H4 (cell line): Measurements from ENCODE around the gene SLC7A6. TPM values are rescaled to one million over a fixed set of nuclear protein-coding genes. Genes with fewer than 3 reads are reported as not detected.

ENCODE experiments used
- DNase-seq: peaks from one replicate; pipeline ENCODE4 v3.0.0-alpha.2; 2015; ENCODE audit warnings: low spot score
- total RNA-seq: library from RNA; depleted of rRNA; stranded (reverse); fragments of >200 nt; shearing (Covaris generic); gene quantifications from 2 replicates; pipeline ENCODE4 v1.2.3, GENCODE V29; 2014; rRNA removed

The SLC7A6 gene
- 16.7 and 20.7 TPM in 2 replicates for total RNA-seq

DNA sequence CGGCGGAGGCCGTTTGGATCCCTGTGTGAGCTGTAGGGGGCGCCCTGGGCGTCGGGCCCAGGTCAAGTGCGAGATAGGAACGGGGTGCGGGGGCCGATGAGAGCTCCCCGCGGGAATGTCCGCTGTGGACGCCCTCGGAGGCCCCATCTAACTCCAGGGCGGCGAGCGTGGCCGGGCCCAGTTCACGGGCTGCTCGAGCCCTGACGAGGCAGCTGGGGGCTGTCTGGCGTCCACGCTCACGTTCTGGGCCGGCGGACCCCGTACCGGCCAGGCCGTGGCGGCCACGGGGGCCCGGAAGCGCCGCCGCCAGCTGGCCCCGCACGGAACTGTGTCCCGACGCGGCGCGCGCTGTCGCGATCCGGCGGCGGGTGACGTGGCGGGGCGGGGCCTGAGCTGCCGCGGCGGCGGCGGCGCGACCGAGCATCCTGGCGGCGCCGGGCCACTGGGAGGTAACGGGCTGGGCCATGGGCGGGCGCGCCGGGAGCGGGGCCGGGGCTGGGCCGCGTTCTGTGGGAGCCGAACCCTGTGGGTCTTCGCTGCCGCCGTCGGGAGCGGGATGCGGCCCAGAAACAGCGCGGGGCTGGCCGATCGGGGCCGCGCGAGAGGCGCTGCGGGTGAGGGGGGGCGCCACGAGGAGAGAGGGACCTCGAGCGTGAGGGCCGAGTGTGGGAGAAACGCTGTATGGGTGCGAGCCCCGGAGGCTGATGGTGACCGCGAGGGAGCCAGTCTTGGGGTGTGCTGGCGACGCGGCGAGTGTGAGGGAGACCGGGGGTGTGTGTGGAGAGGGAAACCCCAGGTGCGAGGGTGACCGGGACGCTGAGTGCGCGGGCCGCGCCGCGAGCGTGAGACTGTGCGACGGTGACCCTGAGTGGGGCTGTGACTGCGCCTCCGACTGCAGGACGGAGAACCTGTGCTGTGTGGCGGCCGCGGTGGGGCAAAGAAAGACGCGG lies at the start of gene SLC7A6:
Gene SLC7A6 (plus strand): TSS at position 399 of the 950 bp plus-strand sequence. CDS start 10,201 bp downstream, outside the sequence.
- DNase-seq = peak; percentile 46

DNA sequence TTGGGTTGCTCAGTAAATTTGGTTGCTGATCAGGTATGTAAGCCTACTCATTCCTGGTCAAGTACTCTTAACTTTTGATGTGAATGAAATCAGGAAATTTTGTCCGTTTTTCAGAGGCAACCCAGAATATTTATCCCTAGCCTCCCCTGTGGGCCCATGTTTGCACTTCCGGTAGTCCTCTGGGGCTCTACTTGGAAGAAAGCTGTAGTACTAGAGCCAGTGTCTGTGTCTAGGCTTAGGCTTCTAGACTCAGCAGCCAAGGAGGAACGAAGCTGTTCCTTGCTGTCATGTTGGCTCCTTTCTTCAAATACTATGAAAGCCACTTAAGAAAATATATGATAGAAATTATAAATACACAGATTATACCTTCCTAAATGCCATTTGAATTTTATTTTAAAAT lies 49.6 kb upstream of the SLC7A6 start:
- no peak for DNase-seq

DNA sequence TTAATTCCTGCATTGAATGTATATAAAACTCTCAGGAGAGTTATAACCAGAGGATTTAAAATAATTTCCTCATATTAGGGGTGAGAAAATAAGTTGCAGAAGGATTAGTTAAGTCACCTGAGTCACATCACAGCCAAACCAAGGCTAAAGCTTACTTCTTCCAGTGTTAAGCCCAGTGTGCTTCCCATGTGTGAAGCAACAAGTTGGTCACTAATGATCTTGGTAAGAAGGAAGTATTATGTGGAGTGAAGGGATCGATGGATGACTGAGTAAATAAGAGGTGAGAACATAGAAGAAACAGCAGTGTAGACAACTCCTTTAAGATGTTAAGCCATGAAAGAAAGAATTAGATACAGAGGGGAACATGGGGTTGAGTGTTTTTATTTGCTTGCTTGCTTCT lies 49.0 kb upstream of the SLC7A6 start:
- no peak for DNase-seq

DNA sequence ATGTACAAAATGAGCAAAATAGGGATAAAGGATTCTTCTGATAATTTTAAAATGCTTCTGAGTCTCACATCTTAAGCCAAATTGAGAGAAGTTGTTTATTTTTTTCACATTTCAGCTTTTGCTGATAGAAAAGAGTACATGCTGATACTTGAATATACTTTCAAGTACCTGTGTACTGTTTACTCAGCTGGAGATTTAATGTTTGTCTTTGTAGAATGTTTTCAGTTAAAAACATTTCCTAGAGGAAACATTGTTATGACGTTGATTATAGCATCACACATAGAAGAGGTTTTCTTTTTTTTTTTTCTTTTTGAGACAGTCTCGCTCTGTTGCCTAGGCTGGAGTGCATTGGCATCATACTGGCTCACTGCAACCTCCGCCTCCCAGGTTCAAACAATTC lies 48.1 kb upstream of the SLC7A6 start:
- no peak for DNase-seq

DNA sequence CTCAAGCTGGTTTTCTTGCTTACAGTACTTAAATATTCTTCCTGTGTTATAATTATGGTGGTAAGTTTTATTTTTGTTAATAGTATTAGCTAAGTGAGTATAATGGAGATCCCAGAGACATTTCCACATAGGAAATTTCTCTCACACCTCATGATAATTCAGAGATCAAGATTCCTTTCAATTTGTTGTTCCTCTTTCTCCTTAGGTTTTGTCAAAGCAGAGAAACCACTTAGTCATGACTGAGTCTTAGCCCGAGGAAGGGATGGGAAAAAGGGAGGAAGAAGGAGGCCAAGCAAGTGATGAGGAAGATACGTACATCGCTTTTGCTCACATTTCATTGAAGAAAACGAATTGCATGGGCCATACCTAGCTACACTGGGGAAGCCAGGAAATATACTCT lies 46.8 kb upstream of the SLC7A6 start:
- no peak for DNase-seq

DNA sequence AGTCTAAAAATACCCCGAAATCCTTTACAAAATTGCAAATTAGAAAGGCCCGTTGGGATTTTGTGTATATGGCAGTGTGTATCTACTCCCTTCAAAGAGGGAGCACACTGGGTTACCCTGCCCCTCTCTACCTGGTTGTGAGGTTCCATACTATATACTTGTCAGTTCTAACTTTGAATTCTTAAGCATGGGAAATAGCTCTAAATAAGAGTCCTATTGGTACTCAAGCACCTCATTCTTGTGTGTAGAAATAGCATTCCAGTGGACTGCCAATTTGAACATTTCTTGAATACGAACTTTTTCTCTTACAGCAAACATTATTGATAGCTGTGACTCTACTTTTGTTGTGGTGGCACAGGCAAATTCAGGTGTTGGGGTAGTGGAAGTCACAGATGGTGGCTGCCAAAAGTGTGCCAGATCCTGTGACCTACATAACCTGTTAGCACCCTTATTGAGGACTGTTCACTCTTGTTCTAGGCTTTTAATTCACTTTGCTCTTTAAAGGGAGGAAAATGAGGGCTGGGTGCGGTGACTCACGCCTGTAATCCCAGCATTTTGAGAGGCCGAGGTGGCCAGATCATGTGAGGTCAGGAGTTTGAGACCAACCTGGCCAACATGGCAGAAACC lies 44.5 kb upstream of the SLC7A6 start:
- no peak for DNase-seq

DNA sequence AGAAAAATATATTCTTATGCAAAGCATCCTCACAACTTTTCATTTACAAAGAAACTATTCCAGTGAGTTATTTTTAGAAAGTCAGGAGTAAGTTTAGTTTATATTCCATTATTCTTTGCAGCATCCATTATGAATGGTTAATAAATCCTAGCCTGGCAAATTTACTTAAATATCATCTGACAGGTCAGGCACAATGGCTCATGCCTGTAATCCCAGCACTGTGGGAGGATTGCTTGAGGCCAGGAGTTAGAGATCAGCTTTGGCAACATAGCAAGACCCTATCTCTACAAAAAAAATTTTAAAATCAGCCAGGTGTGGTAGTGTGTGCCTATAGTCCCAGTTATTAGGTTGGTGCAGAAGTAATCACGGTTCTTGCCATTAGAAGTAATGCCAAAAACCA lies 41.3 kb upstream of the SLC7A6 start:
- no peak for DNase-seq

DNA sequence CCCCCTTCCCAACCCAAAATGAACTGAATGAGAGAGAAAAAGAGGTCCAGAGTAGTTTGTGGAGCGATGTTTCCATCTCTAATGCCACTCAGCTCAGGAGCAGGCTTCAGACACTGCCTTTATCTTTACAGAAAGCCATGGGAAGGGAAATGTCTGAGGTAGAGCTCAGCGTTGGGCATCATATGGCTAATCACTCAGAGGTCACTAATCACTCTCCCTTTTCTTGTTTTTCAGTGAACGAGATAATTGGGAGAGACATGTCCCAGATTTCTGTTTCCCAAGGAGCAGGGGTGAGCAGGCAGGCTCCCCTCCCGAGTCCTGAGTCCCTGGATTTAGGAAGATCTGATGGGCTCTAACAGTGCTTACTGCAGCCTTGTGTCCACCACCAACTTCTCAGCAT lies 38.2 kb upstream of the SLC7A6 start:
- no peak for DNase-seq

DNA sequence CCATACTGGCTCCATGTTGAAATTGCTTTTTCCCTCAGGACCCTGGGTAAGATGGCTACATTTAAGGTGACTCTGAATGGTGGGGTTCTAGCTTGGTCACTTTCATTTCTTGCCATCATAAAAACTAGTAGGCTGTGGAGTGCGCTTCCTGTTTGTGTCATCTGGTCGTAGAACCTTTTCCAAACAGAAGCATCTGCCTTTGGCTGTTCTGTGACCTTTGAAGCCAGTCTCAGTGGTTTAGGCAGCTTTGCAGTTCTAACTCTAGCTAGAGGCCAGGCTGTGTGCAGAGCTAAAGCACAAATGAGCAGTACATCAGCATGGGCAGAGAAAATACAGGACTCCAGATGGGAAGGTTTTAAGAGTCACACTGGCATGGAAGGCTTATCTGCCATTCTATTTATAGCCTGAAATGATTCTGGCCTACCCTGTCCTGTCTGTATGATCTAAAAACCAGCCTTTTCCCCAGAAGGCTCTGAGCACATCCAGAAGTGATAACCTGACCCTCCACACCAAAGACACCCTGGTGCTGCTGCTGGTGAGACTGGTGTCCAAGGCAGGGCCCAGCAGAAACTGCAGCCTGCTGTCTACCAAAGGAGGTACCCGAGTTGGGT lies 37.0 kb upstream of the SLC7A6 start:
- DNase-seq = no peak

DNA sequence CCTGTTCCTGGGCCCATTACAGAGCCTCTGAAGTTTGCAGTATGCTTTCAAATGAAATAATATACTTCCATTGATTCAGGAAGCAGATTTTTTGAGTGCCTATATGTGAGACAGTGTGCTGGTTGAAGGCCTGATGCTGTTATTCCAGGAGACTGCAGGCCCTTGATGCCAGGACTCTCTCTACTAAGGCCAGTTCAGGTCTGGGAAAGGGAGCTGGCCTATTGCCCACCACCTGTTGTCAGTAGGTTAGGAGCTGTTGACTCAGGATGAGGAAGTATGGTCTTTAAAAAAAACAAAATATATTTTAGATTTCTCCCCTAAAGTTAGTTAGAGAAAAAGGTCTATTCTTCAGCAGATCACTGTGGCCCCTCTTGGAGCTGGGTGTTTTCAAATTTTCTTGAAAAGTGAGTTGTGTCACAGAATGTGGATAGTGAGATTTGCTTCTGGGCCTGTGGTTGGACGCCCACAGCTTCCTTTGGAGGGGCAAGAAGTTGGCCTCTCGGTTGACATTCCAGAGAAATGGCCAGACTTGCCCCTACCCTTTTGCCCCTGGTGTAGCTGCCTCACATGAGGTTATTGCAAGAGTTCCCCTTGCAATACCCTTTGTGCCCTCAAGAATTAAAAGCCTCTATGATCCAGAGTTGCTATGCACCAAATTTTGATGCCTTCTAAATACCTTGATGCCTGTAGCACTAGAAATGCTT lies 36.3 kb upstream of the SLC7A6 start:
- no peak for DNase-seq

DNA sequence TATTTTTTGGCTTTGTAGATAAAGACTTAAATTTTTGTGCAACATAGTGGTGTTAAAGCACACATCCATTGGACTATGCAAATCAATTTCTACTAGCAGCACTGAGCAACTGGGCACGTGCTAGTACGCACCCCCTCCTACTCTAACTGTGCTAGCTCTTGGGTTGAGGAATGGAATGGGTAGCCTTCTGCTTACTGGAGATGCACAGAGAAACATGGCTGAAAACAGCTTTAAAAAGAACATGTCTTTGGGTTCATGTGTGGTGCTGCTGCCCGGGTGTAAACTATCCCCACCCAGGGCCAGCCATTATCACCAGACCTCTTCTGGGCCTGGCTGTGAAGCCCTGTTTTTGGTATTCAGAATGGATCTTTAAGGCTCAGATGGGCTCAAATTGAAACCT lies 35.7 kb upstream of the SLC7A6 start:
- DNase-seq = no peak

DNA sequence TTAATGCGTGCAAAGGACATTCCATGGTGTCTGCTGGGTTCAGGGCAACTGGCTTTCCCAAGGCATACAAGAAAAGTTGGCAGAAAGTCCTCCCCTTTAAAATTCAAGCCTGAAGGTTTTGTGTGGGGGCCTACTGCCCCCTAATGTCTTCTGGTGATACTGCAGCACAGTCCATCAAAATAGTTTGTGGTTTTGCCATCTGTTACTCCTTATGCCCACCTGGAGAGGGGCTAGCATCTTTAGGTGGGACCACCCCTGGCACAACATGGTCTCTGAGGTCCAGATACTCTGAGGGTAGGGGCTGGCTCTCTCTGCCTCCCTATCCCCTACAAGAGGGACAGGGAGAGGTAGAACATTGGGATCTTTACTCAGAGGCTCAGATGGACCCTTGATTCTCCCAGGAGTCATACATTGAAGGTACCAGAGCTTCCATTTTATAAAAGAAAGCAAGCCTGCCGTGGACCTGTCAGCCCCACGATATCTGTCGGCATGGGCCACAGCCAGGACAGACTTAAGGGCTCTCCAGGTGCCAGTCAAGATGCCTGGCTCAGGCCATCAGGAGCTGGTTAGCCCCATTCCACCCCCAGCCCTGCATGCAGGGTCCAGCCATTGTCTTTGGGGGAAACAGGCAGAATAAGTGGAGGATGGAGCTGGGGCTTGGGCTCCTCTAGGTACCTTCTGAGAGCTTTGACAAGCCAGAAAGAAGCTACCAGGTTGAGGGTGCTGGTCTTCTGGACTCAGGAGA lies 34.7 kb upstream of the SLC7A6 start:
- peak; percentile 32 for DNase-seq

DNA sequence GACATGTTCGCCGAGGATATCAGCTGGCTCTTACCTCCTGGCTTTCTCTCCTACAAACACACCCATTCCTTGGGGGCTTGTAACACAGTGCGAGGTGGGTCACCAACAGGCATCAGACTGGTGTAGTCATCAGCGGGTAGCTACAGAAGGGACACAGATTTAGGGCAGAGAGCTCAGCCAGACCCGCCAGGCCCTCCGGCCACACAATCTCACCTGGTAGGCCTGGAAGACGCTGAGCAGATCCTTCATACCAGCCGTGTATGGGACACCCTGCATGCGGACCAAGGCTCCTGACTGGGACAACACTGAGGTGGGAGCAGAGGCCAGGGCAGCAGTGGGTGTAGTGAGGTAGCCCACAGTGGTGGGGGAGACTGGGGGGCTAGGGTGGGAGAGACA lies 34.2 kb upstream of the SLC7A6 start:
- no peak for DNase-seq

DNA sequence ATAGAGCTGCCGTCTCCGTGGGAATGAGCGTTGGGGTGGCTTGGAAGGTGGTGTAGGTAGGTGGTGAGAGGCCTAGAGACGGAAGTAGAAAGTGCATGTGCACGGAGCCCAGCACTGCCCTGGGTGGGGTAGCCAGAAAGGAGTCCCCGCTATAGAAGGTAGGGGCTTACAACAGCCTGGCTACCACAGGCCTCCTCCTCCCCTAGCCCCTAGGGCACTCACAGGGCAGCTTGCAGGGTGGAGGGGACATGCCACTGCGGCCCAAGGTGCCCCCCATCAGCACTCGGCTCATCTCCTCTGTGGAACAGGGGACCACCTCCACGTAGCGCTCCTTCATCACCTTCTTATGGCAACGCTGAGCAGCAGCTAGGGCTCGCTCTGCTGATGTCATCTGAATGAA lies 33.4 kb upstream of the SLC7A6 start:
- no peak for DNase-seq

DNA sequence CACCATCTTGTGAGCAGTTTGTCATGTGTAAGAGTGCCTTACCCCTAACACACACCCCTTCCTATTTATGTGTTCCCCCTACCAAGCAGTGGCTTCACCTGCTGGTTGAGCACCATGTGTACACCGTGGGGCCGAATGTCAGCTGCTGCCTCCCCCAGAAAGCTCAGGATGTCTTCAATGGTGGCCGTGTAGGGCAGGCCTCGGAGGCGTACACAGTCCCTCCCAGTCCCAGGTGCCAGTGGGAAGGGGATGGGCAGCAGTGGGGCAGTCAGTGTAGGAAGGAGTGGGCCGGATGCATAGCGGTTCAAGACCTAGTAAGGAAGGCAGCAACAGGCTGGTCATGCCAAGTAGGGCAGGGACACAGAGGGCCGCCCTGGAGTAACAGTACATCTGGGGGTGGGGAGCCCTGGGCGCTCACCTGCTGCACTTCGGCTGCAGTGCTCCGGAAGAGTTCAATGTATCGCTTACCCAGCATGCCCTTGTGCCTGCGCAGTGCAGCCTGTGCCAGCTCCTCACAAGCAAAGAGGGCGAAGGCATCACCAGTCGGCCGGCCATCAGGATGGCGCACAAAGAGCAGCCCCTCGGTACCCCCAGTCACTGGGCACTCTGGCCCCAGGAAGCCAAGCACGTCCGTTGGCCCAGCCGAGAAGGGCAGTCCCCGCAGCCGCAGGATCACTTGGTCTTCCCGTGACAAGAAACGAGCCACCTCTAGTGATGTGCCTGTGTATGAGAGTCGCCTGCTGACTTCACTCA lies 32.8 kb upstream of the SLC7A6 start:
- no peak for DNase-seq

DNA sequence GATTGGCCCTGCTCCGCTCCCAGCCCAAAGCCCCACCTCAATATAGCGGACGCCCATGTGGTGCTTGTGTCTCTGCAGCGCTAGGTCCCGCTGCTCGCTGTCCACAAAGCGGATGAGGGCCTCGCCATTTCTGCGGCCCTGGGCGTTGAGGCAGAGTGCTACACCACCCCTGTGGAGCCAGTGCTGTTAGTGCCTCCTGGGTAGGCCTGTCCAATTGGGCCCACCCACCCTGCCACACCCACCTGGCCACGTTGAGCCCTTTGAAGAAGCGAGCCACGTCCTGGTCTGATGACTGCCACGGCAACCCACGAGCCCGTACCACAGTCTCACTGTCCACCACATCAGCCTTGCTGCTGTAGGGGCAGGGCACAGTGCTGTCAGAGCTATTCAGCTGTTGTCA lies 32.0 kb upstream of the SLC7A6 start:
- DNase-seq = no peak

DNA sequence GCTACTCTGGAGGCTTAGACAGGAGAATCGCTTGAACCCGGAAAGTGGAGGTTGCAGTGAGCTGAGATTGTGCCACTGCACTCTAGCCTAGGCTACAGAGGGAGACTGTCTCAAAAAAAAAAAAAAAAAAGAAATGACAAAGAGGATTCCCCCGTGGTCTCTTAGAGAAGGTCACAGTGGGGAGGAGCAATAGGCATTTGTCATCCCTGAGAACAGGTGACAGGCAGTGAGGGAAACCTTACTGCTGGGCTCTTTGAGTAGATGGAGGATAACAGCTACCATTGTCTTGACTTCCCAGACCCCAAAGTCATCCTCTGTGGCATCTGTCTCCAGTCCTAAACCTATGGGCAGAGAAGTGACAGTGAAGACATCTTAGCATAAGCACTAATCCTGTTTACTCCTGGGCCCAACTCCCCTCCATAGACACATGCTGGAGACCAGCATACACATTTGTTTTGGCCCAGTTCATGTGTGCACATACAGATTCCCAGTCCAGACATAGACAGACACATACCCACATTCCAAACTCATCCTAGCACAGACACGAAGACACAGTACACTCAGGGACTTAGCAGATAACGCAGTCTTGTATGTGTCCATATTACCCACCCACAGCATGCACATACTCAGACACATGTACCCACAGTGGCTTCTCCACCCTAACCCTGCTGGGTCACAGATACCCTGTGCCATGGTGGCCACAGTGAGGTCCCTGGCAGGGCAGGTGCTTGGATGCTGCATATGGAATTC lies 31.1 kb upstream of the SLC7A6 start:
- DNase-seq = no peak

DNA sequence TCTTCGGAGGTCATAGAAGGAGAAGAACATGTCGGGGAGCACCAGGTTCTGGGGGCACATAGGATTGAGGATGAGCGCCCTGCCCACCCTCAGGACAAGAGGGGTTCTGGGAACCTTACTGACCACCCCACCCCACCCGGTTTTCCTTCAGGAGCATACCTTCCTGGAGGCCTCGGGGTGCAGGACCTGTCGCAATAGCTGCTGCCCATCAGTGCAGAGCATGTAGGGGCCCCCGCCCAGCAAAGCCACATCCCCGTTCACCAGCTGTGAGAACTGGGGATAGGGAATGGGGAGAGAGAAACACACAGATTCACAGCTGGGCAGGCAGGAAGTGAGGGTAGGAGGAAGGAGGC lies 30.5 kb upstream of the SLC7A6 start:
- no peak for DNase-seq

DNA sequence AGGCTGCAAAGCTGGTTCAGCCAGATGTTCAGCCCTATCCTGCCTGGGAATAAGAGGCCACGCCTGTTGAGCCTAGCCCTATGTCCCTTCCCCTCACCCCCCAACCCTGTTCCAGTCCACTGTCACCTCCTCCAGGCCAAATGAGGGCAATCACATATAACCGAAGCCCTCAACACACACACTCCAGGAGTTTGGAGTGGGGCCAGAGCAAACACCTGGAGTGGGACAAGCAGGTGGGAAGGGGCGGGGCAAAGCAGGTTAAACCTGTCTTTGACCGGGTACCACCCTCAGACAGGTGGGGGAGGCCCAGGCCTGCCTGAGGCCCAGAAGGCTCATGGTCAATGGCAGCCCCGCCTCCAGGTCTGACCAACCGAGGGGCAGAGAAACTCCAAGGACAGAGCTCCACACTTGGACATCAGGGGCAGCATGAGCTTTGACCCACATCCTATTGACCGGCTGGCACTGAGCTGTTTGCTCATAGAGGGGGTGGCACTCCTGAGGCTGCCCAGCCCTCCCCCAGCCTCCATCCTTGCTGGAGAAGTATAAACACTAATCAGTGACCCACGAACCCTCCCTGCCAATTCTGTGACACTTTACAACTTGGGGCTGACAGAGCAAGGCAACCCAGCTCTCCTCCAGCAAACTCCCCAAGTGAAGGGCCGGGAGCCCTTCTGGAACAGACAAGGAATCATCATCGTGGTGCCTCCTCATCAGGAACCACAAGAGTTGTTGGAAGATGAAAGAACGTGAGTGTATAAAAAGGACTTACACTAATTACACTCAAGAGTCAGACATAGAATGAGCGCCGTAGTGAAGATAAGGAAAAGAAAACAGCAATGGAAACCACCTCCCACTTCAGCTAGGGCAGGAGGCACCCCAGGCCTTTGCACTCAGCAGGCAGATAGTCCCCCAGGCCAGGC lies 29.9 kb upstream of the SLC7A6 start:
- DNase-seq = no peak
